ENCODE data around the gene TMEM26. TPM values are rescaled to one million over a fixed set of nuclear protein-coding genes. Genes with fewer than 3 reads are reported as not detected.

Gene TMEM26
- total RNA-seq, 1 donor from 2014 or later, result 0.18 TPM

- no peak overlapping the region for H3K9ac ChIP-seq (ENCODE audit: low read length)
- peak overlapping the region; percentile 18 for H3K4me2 ChIP-seq (ENCODE audit: low read length)
- no peaks in the 10 kb centered on the region for H3K36me3 ChIP-seq (ENCODE audit: insufficient read depth, low read length)
- no peaks in the 10 kb centered on the region for H3K27me3 ChIP-seq (ENCODE audit: insufficient read depth, low read length)
- Mint-ChIP-seq H3K4me3 (ENCODE audit: unreplicated experiment) (no peak overlapping the region), H3K4me1 (ENCODE audit: low read depth, unreplicated experiment) (peaks cover 1% of the 10 kb centered on the region), H3K9me3 (ENCODE audit: unreplicated experiment) (peaks cover 4% of the 10 kb centered on the region), H3K36me3 (ENCODE audit: low read depth, unreplicated experiment) (no peaks in the 10 kb centered on the region), H3K27me3 (ENCODE audit: low read depth, unreplicated experiment) (no peaks in the 10 kb centered on the region), H3K27ac (ENCODE audit: unreplicated experiment) (no peak overlapping the region)
- TF ChIP-seq EZH2 (IDR thresholded peaks at IDR 0.05; ENCODE audit: insufficient read depth, low read length) (no peak), CTCF (IDR thresholded peaks at IDR 0.05; ENCODE audit: insufficient read depth, low read depth, low read length) (peak; percentile 15)
- no peak for DNase-seq (ENCODE audit: low read depth)
- no peak overlapping the region for H2AFZ ChIP-seq (ENCODE audit: low read depth, low read length)
- H3K4me1 ChIP-seq (ENCODE audit: insufficient read depth, low read length), result peaks cover 16% of the 10 kb centered on the region
- H3K4me3 ChIP-seq (ENCODE audit: insufficient read depth, low read depth, low read length), result no peak overlapping the region
- H3K79me2 ChIP-seq (ENCODE audit: insufficient read depth, low read length), result no peaks in the 10 kb centered on the region
- H3K9me3 ChIP-seq (ENCODE audit: insufficient read depth, low read depth, low read length), result no peaks in the 10 kb centered on the region
- H4K20me1 ChIP-seq (ENCODE audit: insufficient read depth, low read length), result no peaks in the 10 kb centered on the region
- peak overlapping the region; percentile 3 for H3K27ac ChIP-seq (ENCODE audit: low read depth, low read length)
- FAIRE-seq, result no peak
Observed at GRCh38 chr10:61465171-61465496, 12.0 kb upstream of the TMEM26 start.

GRCh38 chr10:61464461-61465170, 11.4 kb upstream of the TMEM26 start:
- no peaks in the 10 kb centered on the region for H3K79me2 ChIP-seq (ENCODE audit: insufficient read depth, low read length)
- H3K4me2 ChIP-seq (ENCODE audit: low read length), result peak overlapping the region; percentile 18
- no peak overlapping the region for H3K27ac Mint-ChIP-seq (ENCODE audit: unreplicated experiment)
- H3K4me3 Mint-ChIP-seq (ENCODE audit: unreplicated experiment), result no peak overlapping the region
- FAIRE-seq, result peak; percentile 5
- H3K4me1 ChIP-seq (ENCODE audit: insufficient read depth, low read length), result peaks cover 16% of the 10 kb centered on the region
- peaks cover 4% of the 10 kb centered on the region for H3K9me3 Mint-ChIP-seq (ENCODE audit: unreplicated experiment)
- H4K20me1 ChIP-seq (ENCODE audit: insufficient read depth, low read length), result no peaks in the 10 kb centered on the region
- no peaks in the 10 kb centered on the region for H3K36me3 Mint-ChIP-seq (ENCODE audit: low read depth, unreplicated experiment)
- peaks cover 1% of the 10 kb centered on the region for H3K4me1 Mint-ChIP-seq (ENCODE audit: low read depth, unreplicated experiment)
- H3K27me3 ChIP-seq (ENCODE audit: insufficient read depth, low read length), result no peaks in the 10 kb centered on the region
- TF ChIP-seq EZH2 (IDR thresholded peaks at IDR 0.05; ENCODE audit: insufficient read depth, low read length), result no peak
- no peak for TF ChIP-seq CTCF (IDR thresholded peaks at IDR 0.05; ENCODE audit: insufficient read depth, low read depth, low read length)
- peak overlapping the region; percentile 41 for H3K27ac ChIP-seq (ENCODE audit: low read depth, low read length)
- H2AFZ ChIP-seq (ENCODE audit: low read depth, low read length), result no peak overlapping the region
- H3K4me3 ChIP-seq (ENCODE audit: insufficient read depth, low read depth, low read length), result no peak overlapping the region
- no peaks in the 10 kb centered on the region for H3K9me3 ChIP-seq (ENCODE audit: insufficient read depth, low read depth, low read length)
- no peaks in the 10 kb centered on the region for H3K27me3 Mint-ChIP-seq (ENCODE audit: low read depth, unreplicated experiment)
- DNase-seq (ENCODE audit: low read depth), result peak; percentile 85
- no peaks in the 10 kb centered on the region for H3K36me3 ChIP-seq (ENCODE audit: insufficient read depth, low read length)
- no peak overlapping the region for H3K9ac ChIP-seq (ENCODE audit: low read length)
